WI38 (cell line): ENCODE measurements around the gene PIEZO1.

ENCODE experiments used
- H3K4me3 ChIP-seq: 2 replicates; pipeline ENCODE4 v1.5.1; 2011; ENCODE audit warnings: low read depth, mild to moderate bottlenecking, control low read depth, low read length
- CTCF ChIP-seq: IDR thresholded peaks from 2 replicates; pipeline ENCODE4 v1.5.1; 2012; ENCODE audit warnings: low read depth, mild to moderate bottlenecking, control low read depth, low read length

PIEZO1 gene

GRCh38 chr16:88697116-88697830, 87.7 kb downstream of the PIEZO1 start:
- TF ChIP-seq CTCF, result no peak
- H3K4me3 ChIP-seq, result no peak overlapping the region

- TF ChIP-seq CTCF, result no peak
- no peak overlapping the region for H3K4me3 ChIP-seq
These were observed 88.6 kb downstream of the PIEZO1 start for GRCh38 chr16:88696441-88696840.

GRCh38 chr16:88695753-88696152, 89.3 kb downstream of the PIEZO1 start:
- H3K4me3 ChIP-seq, result no peak overlapping the region
- no peak for TF ChIP-seq CTCF

GRCh38 chr16:88695218-88695617, 89.8 kb downstream of the PIEZO1 start:
- H3K4me3 ChIP-seq, result no peak overlapping the region
- TF ChIP-seq CTCF, result no peak

GRCh38 chr16:88694221-88695087, 90.6 kb downstream of the PIEZO1 start:
- TF ChIP-seq CTCF, result no peak
- no peak overlapping the region for H3K4me3 ChIP-seq

GRCh38 chr16:88693420-88694177, 91.4 kb downstream of the PIEZO1 start:
- no peak for TF ChIP-seq CTCF
- no peak overlapping the region for H3K4me3 ChIP-seq
